CD4-positive, alpha-beta T cell (primary cell): ENCODE results near the gene RBM19. TPM values are rescaled to one million over a fixed set of nuclear protein-coding genes. Genes with fewer than 3 reads are reported as not detected.

ENCODE experiments used
- ATAC-seq: fragments of 200-7000 bp; cut with Tn5 transposase; one replicate; pipeline ENCODE4 v1.10.0; 2022; ENCODE audit warnings: mild to moderate bottlenecking; ENCODE audit not compliant: poor library complexity
- CTCF ChIA-PET: fragments of 350-600 bp; sonication (Branson Sonifier 250); formaldehyde crosslinking; loops from one replicate; lab custom pipeline; 2021; ENCODE audit warnings: antibody characterized with exemption, inconsistent platforms; lab: Charles Lee
- POLR2A ChIA-PET: fragments of 350-600 bp; sonication (Branson Sonifier 250); formaldehyde crosslinking; loops from one replicate; lab custom pipeline; 2021; ENCODE audit warnings: antibody characterized with exemption, inconsistent platforms; lab: Charles Lee
- DNase-seq, 14 experiments: peaks; one replicate each; pipeline ENCODE4 v3.0.0-alpha.2; 2013 to 2020; ENCODE audit warnings: mixed read lengths in 2 of 14
- H3K27ac ChIP-seq, 2 donors: one replicate each; pipeline versions ENCODE4 v1.5.1 to v1.7.0; 2013; ENCODE audit warnings: low read length in 2 of 2, low read depth in 1 of 2, mild to moderate bottlenecking in 1 of 2
- H3K27me3 ChIP-seq, 2 experiments: 1 replicate in 1 of 2; 2 replicates in 1 of 2; pipeline versions ENCODE4 v1.6.1 to v1.7.0; 2013; ENCODE audit warnings: low read length in 2 of 2, control low read depth in 1 of 2, mild to moderate bottlenecking in 1 of 2, moderate library complexity in 1 of 2; ENCODE audit not compliant: insufficient read depth in 2 of 2, control insufficient read depth in 1 of 2
- H3K36me3 ChIP-seq: one replicate; pipeline ENCODE4 v1.6.1; 2013; ENCODE audit warnings: low read length, control low read depth; ENCODE audit not compliant: insufficient read depth
- H3K4me1 ChIP-seq: one replicate; pipeline ENCODE4 v1.6.1; 2013; ENCODE audit warnings: low read length, control low read depth; ENCODE audit not compliant: insufficient read depth
- H3K4me3 ChIP-seq: one replicate; pipeline ENCODE4 v1.5.1; 2013; ENCODE audit warnings: mild to moderate bottlenecking, low read length, moderate library complexity
- H3K9me3 ChIP-seq, 2 experiments: 1 replicate in 1 of 2; 2 replicates in 1 of 2; pipeline versions ENCODE4 v1.6.1 to v1.7.0; 2013; ENCODE audit warnings: low read length in 2 of 2, mild to moderate bottlenecking in 2 of 2, control low read depth in 1 of 2, moderate library complexity in 1 of 2; ENCODE audit not compliant: control insufficient read depth in 1 of 2, insufficient read depth in 1 of 2
- H3K27ac Mint-ChIP-seq: one replicate; pipeline ENCODE4 v1.8.0; 2020; ENCODE audit warnings: mixed read lengths
- H3K27me3 Mint-ChIP-seq: one replicate; pipeline ENCODE4 v1.8.0; 2021; ENCODE audit warnings: mixed read lengths
- H3K36me3 Mint-ChIP-seq: one replicate; pipeline ENCODE4 v1.8.0; 2021; ENCODE audit warnings: low read depth, mixed read lengths
- H3K4me1 Mint-ChIP-seq: one replicate; pipeline ENCODE4 v1.8.0; 2021; ENCODE audit warnings: low read depth, mixed read lengths
- H3K4me3 Mint-ChIP-seq: one replicate; pipeline ENCODE4 v1.8.0; 2020; ENCODE audit warnings: mild to moderate bottlenecking, mixed read lengths
- H3K9me3 Mint-ChIP-seq: one replicate; pipeline ENCODE4 v1.8.0; 2020; ENCODE audit warnings: mixed read lengths
- intact Hi-C, 2 experiments: fragments of 100-400 bp; cut with DNase I in 1 of 2; cut with micrococcal nuclease in 1 of 2; formaldehyde crosslinking; loops; one replicate each; pipeline versions ENCODE4 v1.15.1 to v1.9.0; 2023 to 2025; cut with DNase I, micrococcal nuclease
- total RNA-seq, 174 experiments: library from RNA in 2 of 174; stranded (reverse) in 2 of 174; gene quantifications; one replicate each; pipeline ENCODE4 v1.2.3 and lab custom pipeline; 2021 to 2026
- TF ChIP-seq, protein P1 (sequence below): fragments of 200-600 bp; IDR thresholded peaks from one replicate; pipeline ENCODE4 v1.8.0; 2022; ENCODE audit warnings: antibody characterized with exemption, mild to moderate bottlenecking

RBM19 gene
- total RNA-seq, 2 experiments from 2014 or later = 57.1 to 58.5 TPM

GRCh38 chr12:113823016-113823415 is 143.1 kb downstream of the RBM19 start:
- no peak for DNase-seq
- Histone ChIP-seq H3K36me3 (peaks cover 7% of the 10 kb centered on the region), H3K9me3 (no peaks in the 10 kb centered on the region), H3K4me3 (no peak overlapping the region), H3K27me3 (no peaks in the 10 kb centered on the region), H3K27ac (no peak overlapping the region), H3K4me1 (no peaks in the 10 kb centered on the region)
- intact Hi-C loops = no loop called here
- H3K9me3 Mint-ChIP-seq = no peaks in the 10 kb centered on the region
- H3K27ac Mint-ChIP-seq = no peak overlapping the region
- POLR2A ChIA-PET = no interaction called here
- no peak overlapping the region for H3K4me3 Mint-ChIP-seq
- H3K4me1 Mint-ChIP-seq = no peaks in the 10 kb centered on the region
- no peak for ATAC-seq
- no peaks in the 10 kb centered on the region for H3K27me3 Mint-ChIP-seq
- CTCF ChIA-PET = no interaction called here
- peaks cover 48% of the 10 kb centered on the region for H3K36me3 Mint-ChIP-seq
- TF ChIP-seq, protein P1, sequence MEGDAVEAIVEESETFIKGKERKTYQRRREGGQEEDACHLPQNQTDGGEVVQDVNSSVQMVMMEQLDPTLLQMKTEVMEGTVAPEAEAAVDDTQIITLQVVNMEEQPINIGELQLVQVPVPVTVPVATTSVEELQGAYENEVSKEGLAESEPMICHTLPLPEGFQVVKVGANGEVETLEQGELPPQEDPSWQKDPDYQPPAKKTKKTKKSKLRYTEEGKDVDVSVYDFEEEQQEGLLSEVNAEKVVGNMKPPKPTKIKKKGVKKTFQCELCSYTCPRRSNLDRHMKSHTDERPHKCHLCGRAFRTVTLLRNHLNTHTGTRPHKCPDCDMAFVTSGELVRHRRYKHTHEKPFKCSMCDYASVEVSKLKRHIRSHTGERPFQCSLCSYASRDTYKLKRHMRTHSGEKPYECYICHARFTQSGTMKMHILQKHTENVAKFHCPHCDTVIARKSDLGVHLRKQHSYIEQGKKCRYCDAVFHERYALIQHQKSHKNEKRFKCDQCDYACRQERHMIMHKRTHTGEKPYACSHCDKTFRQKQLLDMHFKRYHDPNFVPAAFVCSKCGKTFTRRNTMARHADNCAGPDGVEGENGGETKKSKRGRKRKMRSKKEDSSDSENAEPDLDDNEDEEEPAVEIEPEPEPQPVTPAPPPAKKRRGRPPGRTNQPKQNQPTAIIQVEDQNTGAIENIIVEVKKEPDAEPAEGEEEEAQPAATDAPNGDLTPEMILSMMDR = no peak

DNA sequence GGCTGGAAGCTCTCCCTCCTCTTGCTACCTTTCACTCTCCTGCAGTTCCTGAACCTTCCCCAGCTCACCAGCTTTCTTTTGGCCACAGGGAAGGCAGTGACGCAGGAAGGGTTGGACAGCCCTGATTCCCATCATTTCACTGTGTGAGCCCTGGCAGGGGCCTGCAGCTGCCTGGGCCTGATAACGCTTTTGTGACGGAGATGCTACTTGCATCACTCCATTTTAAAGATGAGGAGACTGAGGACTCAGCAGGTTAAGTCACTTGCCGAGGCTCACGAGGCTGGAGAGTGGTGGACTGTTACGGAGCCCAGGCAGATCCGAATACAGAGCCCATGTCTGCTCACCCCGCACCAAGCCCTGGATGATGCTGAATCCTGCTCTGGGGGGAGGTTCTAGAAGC is 145.3 kb downstream of the RBM19 start:
- no peaks in the 10 kb centered on the region for H3K9me3 Mint-ChIP-seq
- Histone ChIP-seq H3K9me3 (no peaks in the 10 kb centered on the region), H3K27ac (no peak overlapping the region), H3K27me3 (no peaks in the 10 kb centered on the region), H3K4me3 (no peak overlapping the region), H3K36me3 (peaks cover 7% of the 10 kb centered on the region), H3K4me1 (no peaks in the 10 kb centered on the region)
- TF ChIP-seq, protein P1 = no peak
- ChIA-PET POLR2A (no interaction called here), CTCF (no interaction called here)
- ATAC-seq (no peak), DNase-seq (no peak)
- H3K4me3 Mint-ChIP-seq = no peak overlapping the region
- intact Hi-C loops = no loop called here
- no peak overlapping the region for H3K27ac Mint-ChIP-seq
- no peaks in the 10 kb centered on the region for H3K27me3 Mint-ChIP-seq
- H3K36me3 Mint-ChIP-seq = peaks cover 55% of the 10 kb centered on the region
- no peaks in the 10 kb centered on the region for H3K4me1 Mint-ChIP-seq

DNA sequence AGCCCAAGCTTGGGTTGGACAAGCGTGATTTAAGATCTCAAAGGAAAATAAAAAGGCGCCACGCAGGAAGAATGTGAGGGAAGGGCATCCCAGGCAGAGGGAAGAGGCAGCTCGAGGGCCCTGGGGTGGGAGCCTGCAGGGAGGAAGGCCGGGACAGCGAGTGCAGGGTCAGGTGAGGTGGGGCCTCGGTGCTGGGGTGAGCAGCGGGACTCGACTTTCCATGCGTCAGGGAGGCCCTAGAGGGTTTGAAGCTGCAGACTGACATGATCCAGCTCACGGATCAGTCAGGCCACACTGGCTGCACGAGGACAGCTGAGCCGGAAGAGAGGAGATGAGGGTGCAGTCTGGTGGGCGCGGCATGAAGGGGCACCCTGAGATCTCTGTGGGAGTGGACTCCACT is 145.8 kb downstream of the RBM19 start:
- no peaks in the 10 kb centered on the region for H3K27me3 ChIP-seq
- POLR2A ChIA-PET = no interaction called here
- ATAC-seq = no peak
- peaks cover 0 to 3% of the 10 kb centered on the region in 2 experiments for H3K9me3 ChIP-seq
- CTCF ChIA-PET = no interaction called here
- H3K36me3 ChIP-seq = peaks cover 7% of the 10 kb centered on the region
- Mint-ChIP-seq H3K9me3 (no peaks in the 10 kb centered on the region), H3K27me3 (no peaks in the 10 kb centered on the region), H3K36me3 (peaks cover 58% of the 10 kb centered on the region), H3K27ac (no peak overlapping the region), H3K4me3 (no peak overlapping the region), H3K4me1 (no peaks in the 10 kb centered on the region)
- DNase-seq = no peak
- no peak overlapping the region for H3K4me3 ChIP-seq
- TF ChIP-seq, protein P1 = no peak
- no peak overlapping the region for H3K27ac ChIP-seq
- intact Hi-C loops = no loop called here
- H3K4me1 ChIP-seq = no peaks in the 10 kb centered on the region
